Astrocyte of the spinal cord (primary cell): ENCODE data around the gene DENND5B.
A peak's percentile ranks its signal among the peaks of the same experiment; 100 is the strongest.
"Not testable (repeated sequence)": the region's sequence is repeated elsewhere in the genome, so short reads cannot be mapped to it uniquely, and the experiment has no call there.

Experiments used
- DNase-seq: peaks from one replicate; pipeline ENCODE4 v3.0.0; 2011; ENCODE audit warnings: low read depth, low spot score
- H3K4me3 ChIP-seq: 2 replicates; pipeline ENCODE4 v1.5.1; 2011; ENCODE audit warnings: low read depth, mild to moderate bottlenecking, low read length, moderate library complexity
- in situ Hi-C: cut with HindIII; loops from 2 replicates; pipeline ENCODE4 v1.10.0; 2017; ENCODE audit warnings: low sequenced_read_pairs
- TF ChIP-seq, protein P1 (sequence below): IDR thresholded peaks from 2 replicates; pipeline ENCODE4 v1.5.1; 2012; ENCODE audit warnings: low read depth, mild to moderate bottlenecking, low read length, inconsistent platforms

The DENND5B gene

DNA sequence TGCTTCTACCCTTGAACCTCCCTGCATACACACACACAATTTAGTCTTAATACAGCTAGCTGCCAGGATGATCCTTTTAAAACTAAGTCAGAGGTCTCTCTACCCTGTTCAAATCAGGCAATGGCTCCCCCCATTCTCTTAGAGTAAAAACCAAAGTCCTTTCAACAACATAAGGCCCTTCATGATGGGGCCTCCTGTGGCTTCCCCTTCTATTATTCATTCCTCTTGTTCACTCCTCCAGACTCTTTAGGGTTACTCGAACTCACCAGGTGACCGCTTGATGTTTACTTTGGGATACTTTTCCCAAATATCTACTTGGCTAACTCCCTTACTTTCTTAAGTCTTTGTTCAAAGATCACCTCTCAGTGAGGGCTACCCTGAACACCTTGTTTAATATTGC is 30.4 kb downstream of the DENND5B start:
- in situ Hi-C loops: no loop called here
- no peak overlapping the region for H3K4me3 ChIP-seq
- DNase-seq: no peak
- TF ChIP-seq, protein P1, sequence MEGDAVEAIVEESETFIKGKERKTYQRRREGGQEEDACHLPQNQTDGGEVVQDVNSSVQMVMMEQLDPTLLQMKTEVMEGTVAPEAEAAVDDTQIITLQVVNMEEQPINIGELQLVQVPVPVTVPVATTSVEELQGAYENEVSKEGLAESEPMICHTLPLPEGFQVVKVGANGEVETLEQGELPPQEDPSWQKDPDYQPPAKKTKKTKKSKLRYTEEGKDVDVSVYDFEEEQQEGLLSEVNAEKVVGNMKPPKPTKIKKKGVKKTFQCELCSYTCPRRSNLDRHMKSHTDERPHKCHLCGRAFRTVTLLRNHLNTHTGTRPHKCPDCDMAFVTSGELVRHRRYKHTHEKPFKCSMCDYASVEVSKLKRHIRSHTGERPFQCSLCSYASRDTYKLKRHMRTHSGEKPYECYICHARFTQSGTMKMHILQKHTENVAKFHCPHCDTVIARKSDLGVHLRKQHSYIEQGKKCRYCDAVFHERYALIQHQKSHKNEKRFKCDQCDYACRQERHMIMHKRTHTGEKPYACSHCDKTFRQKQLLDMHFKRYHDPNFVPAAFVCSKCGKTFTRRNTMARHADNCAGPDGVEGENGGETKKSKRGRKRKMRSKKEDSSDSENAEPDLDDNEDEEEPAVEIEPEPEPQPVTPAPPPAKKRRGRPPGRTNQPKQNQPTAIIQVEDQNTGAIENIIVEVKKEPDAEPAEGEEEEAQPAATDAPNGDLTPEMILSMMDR: no peak

DNA sequence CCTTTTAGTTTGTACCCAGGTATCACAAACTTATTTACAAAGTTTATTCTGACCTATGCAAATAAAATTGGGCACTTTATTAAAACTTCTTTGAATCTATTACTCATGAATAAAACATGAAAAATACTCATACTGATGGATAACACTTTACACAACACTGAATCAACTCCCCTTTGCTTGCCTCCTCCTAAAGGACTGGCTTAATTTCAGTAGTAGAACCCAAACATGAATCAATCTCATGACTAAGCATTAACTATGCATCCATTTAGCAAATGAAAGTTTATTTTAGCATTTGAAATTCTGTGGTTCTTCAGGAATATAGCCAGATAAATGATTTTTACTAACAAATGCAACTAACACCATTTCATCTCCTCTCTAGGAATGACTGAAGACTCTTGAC is 32.4 kb downstream of the DENND5B start:
- in situ Hi-C loops: no loop called here
- DNase-seq: peak; percentile 29
- no peak overlapping the region for H3K4me3 ChIP-seq
- TF ChIP-seq, protein P1: no peak

GRCh38 chr12:31557707-31558106 is 33.2 kb downstream of the DENND5B start:
- TF ChIP-seq, protein P1: no peak
- no peak for DNase-seq
- in situ Hi-C loops: no loop called here
- no peak overlapping the region for H3K4me3 ChIP-seq

DNA sequence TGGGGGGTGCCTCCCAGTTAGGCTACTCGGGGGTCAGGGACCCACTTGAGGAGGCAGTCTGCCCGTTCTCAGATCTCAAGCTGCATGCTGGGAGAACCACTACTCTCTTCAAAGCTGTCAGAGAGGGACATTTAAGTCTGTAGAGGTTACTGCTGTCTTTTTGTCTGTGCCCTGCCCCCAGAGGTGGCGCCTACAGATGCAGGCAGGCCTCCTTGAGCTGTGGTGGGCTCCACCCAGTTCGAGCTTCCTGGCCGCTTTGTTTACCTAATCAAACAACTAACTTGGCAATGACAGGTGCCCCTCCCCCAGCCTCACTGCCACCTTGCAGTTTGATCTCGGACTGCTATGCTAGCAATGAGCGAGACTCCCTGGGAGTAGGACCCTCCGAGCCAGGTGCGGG is 35.5 kb downstream of the DENND5B start:
- in situ Hi-C loops, DNase-seq, H3K4me3 ChIP-seq: not testable (repeated sequence)

DNA sequence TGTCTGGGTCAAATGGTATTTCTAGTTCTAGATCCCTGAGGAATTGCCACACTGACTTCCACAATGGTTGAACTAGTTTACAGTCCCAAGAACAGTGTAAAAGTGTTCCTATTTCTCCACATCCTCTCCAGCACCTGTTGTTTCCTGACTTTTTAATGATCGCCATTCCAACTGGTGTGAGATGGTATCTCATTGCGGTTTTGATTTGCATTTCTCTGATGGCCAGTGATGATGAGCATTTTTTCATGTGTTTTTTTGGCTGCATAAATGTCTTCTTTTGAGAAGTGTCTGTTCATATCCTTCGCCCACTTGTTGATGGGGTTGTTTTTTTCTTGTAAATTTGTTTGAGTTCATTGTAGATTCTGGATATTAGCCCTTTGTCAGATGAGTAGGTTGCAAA is 40.3 kb downstream of the DENND5B start:
- in situ Hi-C loops, DNase-seq, H3K4me3 ChIP-seq: not testable (repeated sequence)

GRCh38 chr12:31536672-31537071 is 54.3 kb downstream of the DENND5B start:
- H3K4me3 ChIP-seq: no peak overlapping the region
- TF ChIP-seq, protein P1: no peak
- in situ Hi-C loops: no loop called here
- no peak for DNase-seq

- TF ChIP-seq, protein P1: no peak
- in situ Hi-C loops: no loop called here
- DNase-seq: no peak
- H3K4me3 ChIP-seq: no peak overlapping the region
These were observed 57.5 kb downstream of the DENND5B start for GRCh38 chr12:31533470-31533869.

DNA sequence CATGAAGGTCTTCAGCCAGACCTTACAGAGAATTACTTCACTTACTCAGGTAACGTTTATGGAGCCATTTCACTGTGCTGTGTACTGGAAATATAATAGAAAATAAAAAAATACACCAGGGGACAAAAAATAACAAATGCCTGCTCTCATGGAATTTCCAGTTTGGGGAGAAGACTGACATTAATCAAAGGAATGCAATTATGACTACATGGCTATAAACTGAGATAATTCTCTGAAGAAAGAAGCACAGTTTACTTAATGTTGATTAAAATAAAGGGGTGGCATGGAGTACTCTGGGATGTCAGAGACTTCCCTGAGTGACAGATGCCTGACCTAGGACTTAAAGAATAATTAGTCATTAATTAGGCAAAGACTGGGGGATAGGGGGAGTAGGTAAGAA is 59.0 kb downstream of the DENND5B start:
- in situ Hi-C loops: no loop called here
- TF ChIP-seq, protein P1: no peak
- no peak for DNase-seq
- no peak overlapping the region for H3K4me3 ChIP-seq
